ENCODE results near the gene HECW1.

HECW1 gene

DNA sequence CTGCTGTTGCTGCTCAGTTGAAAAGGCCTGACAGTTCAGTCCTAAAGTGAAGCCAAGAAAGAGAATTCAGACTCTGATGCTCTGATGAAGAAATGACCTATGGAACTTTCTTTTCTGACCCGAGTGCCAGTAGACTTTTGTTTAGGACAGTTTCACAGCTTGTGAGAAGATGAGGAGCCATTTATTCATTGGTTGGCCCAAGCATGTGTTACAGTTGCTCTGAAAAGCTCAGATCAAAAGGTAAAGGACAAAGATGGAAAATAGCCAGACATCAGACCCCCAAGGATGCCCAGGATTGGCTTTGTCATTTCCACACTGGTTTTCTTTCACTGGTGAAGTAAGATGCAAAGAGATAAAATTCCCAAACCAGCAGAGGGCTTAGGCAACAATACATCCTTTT lies 321.2 kb downstream of the HECW1 start:
- DNase-seq (ENCODE audit: low read depth): no peak
- no peak overlapping the region for H3K4me3 ChIP-seq (ENCODE audit: control insufficient read depth, low read depth, low read length)
- no peak for TF ChIP-seq CTCF (conservative IDR thresholded peaks at IDR 0.05; ENCODE audit: control insufficient read depth, insufficient read depth, low read depth, low read length)

GRCh38 chr7:43437001-43437400 lies 324.6 kb downstream of the HECW1 start:
- no peak overlapping the region for H3K4me3 ChIP-seq (ENCODE audit: control insufficient read depth, low read depth, low read length)
- no peak for DNase-seq (ENCODE audit: low read depth)
- TF ChIP-seq CTCF (conservative IDR thresholded peaks at IDR 0.05; ENCODE audit: control insufficient read depth, insufficient read depth, low read depth, low read length): no peak

DNA sequence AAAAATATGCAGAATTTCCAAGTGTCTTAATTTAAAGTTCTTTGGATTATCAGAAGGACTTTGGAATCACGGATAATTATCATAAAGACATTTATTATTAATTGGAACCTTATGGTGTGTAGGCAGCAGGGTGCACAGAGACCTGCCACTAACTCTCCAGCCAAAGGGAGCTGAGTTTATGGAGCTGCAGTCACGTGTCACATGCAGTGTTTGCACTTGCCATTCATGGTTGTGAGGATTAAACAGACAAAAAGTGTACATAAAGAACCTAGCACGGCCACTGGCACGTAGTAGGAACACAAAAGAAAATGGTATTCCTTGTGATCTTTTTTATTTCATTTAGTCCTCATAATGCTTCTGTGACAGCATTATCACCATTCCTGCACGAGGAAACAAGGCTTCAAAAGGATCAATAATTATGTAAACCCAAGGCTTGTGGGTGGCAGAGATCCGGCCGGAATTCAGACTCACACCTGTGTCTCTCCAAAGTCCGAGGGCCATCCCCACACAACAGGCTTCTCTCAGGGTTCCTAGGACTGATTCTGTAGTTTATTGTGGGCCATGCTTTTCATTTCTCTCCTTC lies 326.5 kb downstream of the HECW1 start:
- H3K4me3 ChIP-seq (ENCODE audit: control insufficient read depth, low read depth, low read length): no peak overlapping the region
- no peak for TF ChIP-seq CTCF (conservative IDR thresholded peaks at IDR 0.05; ENCODE audit: control insufficient read depth, insufficient read depth, low read depth, low read length)
- DNase-seq (ENCODE audit: low read depth): no peak

DNA sequence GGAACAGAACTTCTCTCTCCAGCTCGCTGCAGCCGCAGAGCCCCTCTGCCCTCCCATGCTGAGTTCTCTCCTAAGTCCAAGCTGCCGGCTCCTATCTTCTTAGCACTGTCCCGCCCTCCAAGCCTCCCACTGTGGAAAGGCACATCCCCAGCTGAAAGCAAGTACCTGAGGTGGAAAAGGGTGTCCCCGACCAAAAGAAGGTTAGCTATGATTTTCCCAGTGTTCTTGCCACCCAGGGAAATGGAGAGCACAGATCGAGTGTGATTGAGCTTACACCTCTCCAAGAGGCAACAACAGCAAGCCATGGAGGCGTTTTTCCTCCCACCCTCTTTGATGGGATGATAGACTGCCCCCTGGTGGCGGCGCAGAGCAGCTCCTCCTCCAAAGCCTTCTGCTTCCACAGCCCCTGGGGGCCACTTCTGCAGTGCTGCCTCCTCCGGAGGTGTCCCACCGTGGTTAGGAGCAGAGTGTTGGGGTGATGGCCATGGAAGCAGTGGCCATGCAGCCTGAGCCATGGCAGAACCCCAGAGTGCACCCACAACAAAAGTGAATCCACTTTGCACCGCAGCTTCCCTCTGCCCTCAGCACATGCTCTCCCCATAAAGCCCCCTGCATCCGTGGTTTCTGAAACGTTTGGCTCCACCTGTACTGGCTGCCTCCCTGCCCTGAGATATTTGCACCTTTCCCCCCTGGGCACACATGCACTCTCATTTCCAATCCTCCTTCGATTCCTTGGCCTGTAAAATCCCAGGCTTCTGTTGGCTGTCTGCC lies 327.4 kb downstream of the HECW1 start:
- H3K4me3 ChIP-seq (ENCODE audit: control insufficient read depth, low read depth, low read length): no peak overlapping the region
- TF ChIP-seq CTCF (conservative IDR thresholded peaks at IDR 0.05; ENCODE audit: control insufficient read depth, insufficient read depth, low read depth, low read length): peak; percentile 85
- DNase-seq (ENCODE audit: low read depth): peak; percentile 60

DNA sequence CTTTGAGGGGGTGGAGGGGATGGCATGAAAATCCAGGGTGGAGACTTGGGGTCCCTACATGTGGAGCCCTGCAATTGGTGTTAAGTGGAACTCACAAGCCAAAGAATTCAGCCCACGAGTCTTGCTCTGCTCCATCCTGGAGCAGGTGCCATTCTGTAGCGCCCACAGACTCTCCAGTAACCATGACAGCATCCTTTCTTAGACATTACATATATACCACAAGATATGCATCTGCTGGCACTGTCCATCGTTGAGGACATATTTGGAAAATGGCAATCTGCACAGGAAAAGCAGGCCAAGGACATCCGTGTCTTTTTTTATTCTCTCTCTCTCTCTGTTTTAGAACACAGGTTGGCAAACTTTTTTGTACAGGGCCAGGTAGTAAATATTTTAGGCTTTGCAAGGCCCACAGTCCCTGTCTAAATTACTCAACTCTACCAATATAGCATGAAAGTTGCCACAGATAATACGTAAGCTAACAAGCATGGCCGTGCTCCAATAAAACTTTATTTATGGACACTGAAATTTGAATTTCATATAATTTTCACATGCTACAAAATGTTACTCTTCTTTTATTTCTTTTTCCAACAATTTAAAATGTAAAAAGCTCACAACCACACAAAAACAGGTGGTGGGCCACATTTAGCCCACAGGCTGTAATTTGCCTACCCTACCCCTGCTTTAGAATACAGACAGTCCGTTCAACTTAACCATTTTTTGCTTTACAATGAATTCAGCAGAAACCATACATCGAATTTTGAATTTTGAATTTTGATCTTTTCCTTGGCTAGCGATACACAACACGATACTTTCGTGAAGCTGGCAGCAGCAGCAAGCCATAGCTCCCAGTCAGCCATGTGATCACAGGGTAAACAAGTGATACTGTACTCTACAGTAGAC lies 329.0 kb downstream of the HECW1 start:
- no peak for DNase-seq (ENCODE audit: low read depth)
- no peak overlapping the region for H3K4me3 ChIP-seq (ENCODE audit: control insufficient read depth, low read depth, low read length)
- TF ChIP-seq CTCF (conservative IDR thresholded peaks at IDR 0.05; ENCODE audit: control insufficient read depth, insufficient read depth, low read depth, low read length): no peak

DNA sequence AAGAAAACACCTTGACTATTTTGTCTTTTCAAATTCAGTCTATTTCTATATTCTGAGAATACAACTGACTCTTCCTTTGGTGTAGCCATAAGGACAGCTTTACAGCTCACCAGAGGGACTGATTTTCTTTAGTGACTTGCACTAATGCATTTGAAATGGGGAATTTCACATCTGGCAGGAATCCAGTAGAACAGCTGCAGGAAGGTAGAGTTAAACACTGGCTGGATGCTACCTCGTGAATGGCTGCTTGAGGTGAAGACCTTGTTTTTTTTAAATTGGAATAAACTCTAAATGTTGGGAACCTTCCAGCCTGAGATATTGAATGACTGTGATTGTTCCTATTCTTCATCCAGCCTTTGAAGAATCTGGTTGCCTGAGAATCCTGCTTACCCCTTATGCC lies 330.9 kb downstream of the HECW1 start:
- TF ChIP-seq CTCF (conservative IDR thresholded peaks at IDR 0.05; ENCODE audit: control insufficient read depth, insufficient read depth, low read depth, low read length): no peak
- H3K4me3 ChIP-seq (ENCODE audit: control insufficient read depth, low read depth, low read length): no peak overlapping the region
- no peak for DNase-seq (ENCODE audit: low read depth)

Measured in fibroblast of mammary gland (primary cell).